ENCODE data around the gene HPCAL1. TPM values are rescaled to one million over a fixed set of nuclear protein-coding genes. Genes with fewer than 3 reads are reported as not detected.
A peak's percentile ranks its signal among the peaks of the same experiment; 100 is the strongest.

Gene HPCAL1
- polyA plus RNA-seq, 3 donors = 82.1 to 99.5 (median 98.0) TPM

- Mint-ChIP-seq H3K4me3 (no peak overlapping the region), H3K4me1 (peaks cover 57% of the 10 kb centered on the region), H3K9me3 (peaks cover 0 to 4% (median 0%) of the 10 kb centered on the region in 7 donors), H3K27ac (peak overlapping the region in 1 of 7 donors; percentile 34), H3K27me3 (ENCODE audit: low read depth in 3 of 3) (peaks cover 0 to 7% (median 5%) of the 10 kb centered on the region in 3 donors), H3K36me3 (peaks cover 12 to 32% of the 10 kb centered on the region in 2 donors)
- H3K36me3 ChIP-seq (replicated peaks in 1 of 2; ENCODE audit: control insufficient read depth in 1 of 2, insufficient read depth in 2 of 2, low read length in 2 of 2) = peaks cover 0 to 17% of the 10 kb centered on the region in 2 donors
- H3K27me3 ChIP-seq (ENCODE audit: control insufficient read depth in 2 of 2, insufficient read depth in 2 of 2, low read length in 2 of 2) = no peaks in the 10 kb centered on the region
- no peak overlapping the region for H3K9ac ChIP-seq (ENCODE audit: insufficient read depth, low read length, poor library complexity, severe bottlenecking)
- peaks cover 100% of the 10 kb centered on the region for H4K20me1 ChIP-seq (ENCODE audit: insufficient read depth, low read length)
- no peak overlapping the region for H3K4me2 ChIP-seq (replicated peaks; ENCODE audit: extremely low read depth, low read length, poor library complexity, severe bottlenecking)
- no peak overlapping the region for H3K4me3 ChIP-seq (replicated peaks in 1 of 3; ENCODE audit: low read depth in 2 of 3, low read length in 3 of 3)
- no peak for TF ChIP-seq CTCF (IDR thresholded peaks at IDR 0.05)
- no peak for DNase-seq
- H3K27ac ChIP-seq (ENCODE audit: low read depth in 1 of 2, low read length in 2 of 2) = no peak overlapping the region
- H3K9me3 ChIP-seq (replicated peaks in 1 of 2; ENCODE audit: control insufficient read depth in 1 of 2, insufficient read depth in 1 of 2, low read length in 2 of 2) = no peaks in the 10 kb centered on the region
- H3K4me1 ChIP-seq (ENCODE audit: control insufficient read depth in 1 of 2, insufficient read depth in 2 of 2, low read length in 2 of 2) = peaks cover 37 to 40% of the 10 kb centered on the region in 2 donors
- no peak overlapping the region for H2AFZ ChIP-seq (ENCODE audit: insufficient read depth, low read depth, low read length, poor library complexity, severe bottlenecking)
- intact Hi-C loops (cut with micrococcal nuclease) = loop anchor here (5.0 to 10.0 kb wide), 2 partner anchors 37 to 184 kb away; partner anchors contain the start of gene RRM2 (in 1 of the 2)
- peaks cover 100% of the 10 kb centered on the region for H3K79me2 ChIP-seq (ENCODE audit: insufficient read depth, low read length)
- 100% methylated on average over 2 of the region's 3 CpGs for WGBS (ENCODE audit: insufficient coverage)
Measured at GRCh38 chr2:10309286-10309685, 6.6 kb downstream of the HPCAL1 start.

- H3K36me3 ChIP-seq (replicated peaks in 1 of 2; ENCODE audit: control insufficient read depth in 1 of 2, insufficient read depth in 2 of 2, low read length in 2 of 2) = peaks cover 0 to 17% of the 10 kb centered on the region in 2 donors
- no peak overlapping the region for H2AFZ ChIP-seq (ENCODE audit: insufficient read depth, low read depth, low read length, poor library complexity, severe bottlenecking)
- Mint-ChIP-seq H3K36me3 (peaks cover 6 to 29% of the 10 kb centered on the region in 2 donors), H3K9me3 (no peaks in the 10 kb centered on the region), H3K27ac (no peak overlapping the region), H3K27me3 (ENCODE audit: low read depth in 3 of 3) (peaks cover 0 to 7% (median 0%) of the 10 kb centered on the region in 3 donors), H3K4me3 (no peak overlapping the region), H3K4me1 (peaks cover 48% of the 10 kb centered on the region)
- no peak overlapping the region for H3K27ac ChIP-seq (ENCODE audit: low read depth in 1 of 2, low read length in 2 of 2)
- peaks cover 25 to 29% of the 10 kb centered on the region in 2 donors for H3K4me1 ChIP-seq (ENCODE audit: control insufficient read depth in 1 of 2, insufficient read depth in 2 of 2, low read length in 2 of 2)
- no peaks in the 10 kb centered on the region for H3K9me3 ChIP-seq (replicated peaks in 1 of 2; ENCODE audit: control insufficient read depth in 1 of 2, insufficient read depth in 1 of 2, low read length in 2 of 2)
- no peak for DNase-seq
- H3K27me3 ChIP-seq (ENCODE audit: control insufficient read depth in 2 of 2, insufficient read depth in 2 of 2, low read length in 2 of 2) = no peaks in the 10 kb centered on the region
- TF ChIP-seq CTCF (IDR thresholded peaks at IDR 0.05) = no peak
- peaks cover 100% of the 10 kb centered on the region for H4K20me1 ChIP-seq (ENCODE audit: insufficient read depth, low read length)
- no peak overlapping the region for H3K9ac ChIP-seq (ENCODE audit: insufficient read depth, low read length, poor library complexity, severe bottlenecking)
- no peak overlapping the region for H3K4me3 ChIP-seq (replicated peaks in 1 of 3; ENCODE audit: low read depth in 2 of 3, low read length in 3 of 3)
- intact Hi-C loops (cut with micrococcal nuclease) = no loop called here
- peaks cover 100% of the 10 kb centered on the region for H3K79me2 ChIP-seq (ENCODE audit: insufficient read depth, low read length)
- WGBS (ENCODE audit: insufficient coverage) = 95% methylated on average over 6 of the region's 14 CpGs
- H3K4me2 ChIP-seq (replicated peaks; ENCODE audit: extremely low read depth, low read length, poor library complexity, severe bottlenecking) = no peak overlapping the region
Measured at GRCh38 chr2:10310309-10310888, 7.7 kb downstream of the HPCAL1 start.
